Adrenal gland (tissue), 12 donors: ENCODE measurements around the gene SRC. TPM values are rescaled to one million over a fixed set of nuclear protein-coding genes. Genes with fewer than 3 reads are reported as not detected.

ENCODE experiments used
- DNase-seq, 7 donors: peaks; one replicate each; pipeline ENCODE4 v3.0.0-alpha.2; 2019 to 2020
- H3K27ac ChIP-seq, 5 donors: fragments of 200-600 bp; sonication (generic) in 4 of 5; 1 replicate in 3 of 5; 2 replicates in 2 of 5; pipeline versions ENCODE4 v1.5.1 to v1.8.0; 2016 to 2020; ENCODE audit warnings: mild to moderate bottlenecking in 1 of 5
- H3K27me3 ChIP-seq: fragments of 200-600 bp; 2 replicates; pipeline ENCODE4 v1.8.0; 2021
- H3K36me3 ChIP-seq, 2 donors: fragments of 200-600 bp; replicated peaks in 1 of 2; 1 replicate in 1 of 2; 2 replicates in 1 of 2; pipeline versions ENCODE4 v1.5.1 to v1.8.0; 2018 to 2022
- H3K4me1 ChIP-seq, 2 donors: fragments of 200-600 bp; replicated peaks in 1 of 2; 1 replicate in 1 of 2; 2 replicates in 1 of 2; pipeline versions ENCODE4 v1.5.1 to v1.8.0; 2018 to 2021
- H3K4me3 ChIP-seq, 4 donors: fragments of 200-600 bp; sonication (generic) in 3 of 4; one replicate each; pipeline ENCODE4 v1.5.1; 2016 to 2018
- H3K9me3 ChIP-seq, 3 donors: fragments of 200-600 bp; sonication (generic) in 1 of 3; replicated peaks in 1 of 3; 1 replicate in 2 of 3; 2 replicates in 1 of 3; pipeline versions ENCODE4 v1.5.1 to v1.8.0; 2016 to 2021
- CTCF ChIP-seq, 6 experiments: fragments of 450-650 bp in 4 of 6; fragments of 200-600 bp in 2 of 6; sonication (generic) in 1 of 6; IDR thresholded peaks; 1 replicate in 5 of 6; 2 replicates in 1 of 6; pipeline versions ENCODE4 v1.5.1 to v1.8.0; 2016 to 2021; ENCODE audit warnings: antibody characterized with exemption in 6 of 6, mild to moderate bottlenecking in 2 of 6, moderate library complexity in 1 of 6
- POLR2A ChIP-seq, 2 donors: fragments of 450-650 bp; IDR thresholded peaks; one replicate each; pipeline ENCODE4 v1.6.1; 2017; ENCODE audit warnings: antibody characterized with exemption in 2 of 2, mild to moderate bottlenecking in 2 of 2, moderate library complexity in 1 of 2
- WGBS, 4 donors: extraction: QIAGEN DNeasy Blood & Tissue Kit in 2 of 4; methylation state at CpG; one replicate each; pipeline versions ENCODE4 v1.1.5 to v1.1.7; 2013 to 2017; 5-methylcytosine and 5-hydroxymethylcytosine counted together
- intact Hi-C, 2 donors: fragments of 100-400 bp; cut with DNase I; formaldehyde crosslinking; loops; one replicate each; pipeline versions ENCODE4 v1.14.1 to v1.15.0; 2022 to 2023
- polyA plus RNA-seq, 3 donors: library from polyadenylated mRNA; stranded (reverse); fragments of 200-250 nt in 2 of 3; fragments of 350-450 nt in 1 of 3; fragmentation: Illumina TruSeq in 1 of 3; extraction: RNeasy Lipid Tissue Mini Kit (QIAGEN cat#74804) in 1 of 3; gene quantifications; one replicate each; pipeline ENCODE4 v1.2.3, GENCODE V29; 2013 to 2014
- total RNA-seq, 9 donors: library from RNA; depleted of rRNA in 4 of 9; stranded (reverse); fragments of >200 nt in 4 of 9; fragments of 120-200 nt in 1 of 9; fragmentation: NEBNext Ultra II Directional in 1 of 9; extraction: Animal tissue kit (Norgen Biotek cat#: 25700) in 1 of 9; gene quantifications; one replicate each; pipeline versions ENCODE4 v1.1.0 to v1.2.4, GENCODE V29; 2013 to 2023
- donor health status: healthy with polysubstance abuse.
- donor health status: Bipolar disorder and iron deficiency.
- donor health status: DM: yes; HTN: yes; CAD: no.
- donor health status: DM: no; HTN: no; CAD: no.
- donor health status: DM: no; HTN: no; CAD: no.
- donor health status: DM: yes; HTN: yes; CAD: no.

Gene SRC
- total and polyA plus RNA-seq, 12 donors, result 10.6 to 83.0 (median 52.7) TPM

- H3K4me1 ChIP-seq, result peaks cover 7 to 38% of the 10 kb centered on the region in 2 donors
- no peak overlapping the region for H3K4me3 ChIP-seq
- peak in 6 of 7 donors; percentile 53 to 88 (median 74) for DNase-seq
- H3K27ac ChIP-seq, result peak overlapping the region in 4 of 5 donors; percentile 37 to 92 (median 72)
- intact Hi-C loops, result no loop called here
- TF ChIP-seq CTCF (IDR thresholded peaks at IDR 0.05), result no peak
- no peak for TF ChIP-seq POLR2A (IDR thresholded peaks at IDR 0.05)
- no peaks in the 10 kb centered on the region for H3K9me3 ChIP-seq
- 58 to 75% (median 70%) methylated on average over 12 of the region's 12 CpGs for WGBS, 4 donors
- H3K36me3 ChIP-seq, result peaks cover 0 to 14% of the 10 kb centered on the region in 2 donors
- no peaks in the 10 kb centered on the region for H3K27me3 ChIP-seq
Observed at GRCh38 chr20:37315021-37315451, 30.9 kb upstream of the SRC start.

- intact Hi-C loops, result no loop called here
- no peak for DNase-seq
- peaks cover 7 to 32% of the 10 kb centered on the region in 2 donors for H3K4me1 ChIP-seq
Observed at GRCh38 chr20:37315452-37316110, 30.4 kb upstream of the SRC start.

GRCh38 chr20:37316116-37316774, 29.7 kb upstream of the SRC start:
- Histone ChIP-seq H3K36me3 (peaks cover 0 to 14% of the 10 kb centered on the region in 2 donors), H3K27ac (peak overlapping the region in 3 of 5 donors; percentile 21 to 92 (median 88)), H3K27me3 (no peaks in the 10 kb centered on the region), H3K4me1 (peaks cover 7 to 31% of the 10 kb centered on the region in 2 donors), H3K4me3 (no peak overlapping the region), H3K9me3 (no peaks in the 10 kb centered on the region)
- WGBS, 4 donors, result 77 to 85% (median 82%) methylated on average over 15 of the region's 15 CpGs
- intact Hi-C loops, result no loop called here
- TF ChIP-seq POLR2A (IDR thresholded peaks at IDR 0.05) (no peak), CTCF (IDR thresholded peaks at IDR 0.05) (no peak)
- DNase-seq, result no peak

More at GRCh38 chr20:37315452-37316110, 30.4 kb upstream of the SRC start:
- Histone ChIP-seq H3K36me3 (peaks cover 0 to 14% of the 10 kb centered on the region in 2 donors), H3K27me3 (no peaks in the 10 kb centered on the region), H3K9me3 (no peaks in the 10 kb centered on the region), H3K27ac (peak overlapping the region in 3 of 5 donors; percentile 21 to 92 (median 88)), H3K4me3 (no peak overlapping the region)
- no peak for TF ChIP-seq CTCF (IDR thresholded peaks at IDR 0.05)
- TF ChIP-seq POLR2A (IDR thresholded peaks at IDR 0.05), result no peak
- 70 to 78% (median 74%) methylated on average over 9 to 13 of the region's 13 CpGs for WGBS, 4 donors

- H3K4me1 ChIP-seq, result peaks cover 7 to 31% of the 10 kb centered on the region in 2 donors
- H3K27me3 ChIP-seq, result no peaks in the 10 kb centered on the region
- H3K4me3 ChIP-seq, result no peak overlapping the region
- H3K36me3 ChIP-seq, result peaks cover 0 to 14% of the 10 kb centered on the region in 2 donors
- WGBS, 4 donors, result 92 to 98% (median 96%) methylated on average over 4 to 5 of the region's 5 CpGs
- peak overlapping the region in 1 of 5 donors; percentile 92 for H3K27ac ChIP-seq
- no peaks in the 10 kb centered on the region for H3K9me3 ChIP-seq
- TF ChIP-seq CTCF (IDR thresholded peaks at IDR 0.05) (no peak), POLR2A (IDR thresholded peaks at IDR 0.05) (no peak)
- intact Hi-C loops, result no loop called here
- no peak for DNase-seq
Observed at GRCh38 chr20:37316775-37317170, 29.2 kb upstream of the SRC start.
